ENCODE measurements around the gene ARHGEF28. TPM values are rescaled to one million over a fixed set of nuclear protein-coding genes. Genes with fewer than 3 reads are reported as not detected.
A peak's percentile ranks its signal among the peaks of the same experiment; 100 is the strongest.

Gene ARHGEF28
- total RNA-seq, 1 donor from 2014 or later: 37.4 TPM

GRCh38 chr5:73796164-73797131 is 170.5 kb downstream of the ARHGEF28 start:
- DNase-seq (ENCODE audit: low read depth) (peak; percentile 96), FAIRE-seq (no peak)
- no peaks in the 10 kb centered on the region for H3K27me3 ChIP-seq (ENCODE audit: control insufficient read depth, insufficient read depth, low read length)
- H3K36me3 ChIP-seq (ENCODE audit: control insufficient read depth, insufficient read depth, low read length): no peaks in the 10 kb centered on the region
- H3K4me3 ChIP-seq (ENCODE audit: low read depth, low read length): no peak overlapping the region
- no peak for TF ChIP-seq CTCF (IDR thresholded peaks at IDR 0.05; ENCODE audit: insufficient read depth, low read length, severe bottlenecking)

GRCh38 chr5:73797132-73797510 is 171.1 kb downstream of the ARHGEF28 start:
- FAIRE-seq (no peak), DNase-seq (ENCODE audit: low read depth) (no peak)
- TF ChIP-seq CTCF (IDR thresholded peaks at IDR 0.05; ENCODE audit: insufficient read depth, low read length, severe bottlenecking): no peak
- Histone ChIP-seq H3K36me3 (ENCODE audit: control insufficient read depth, insufficient read depth, low read length) (no peaks in the 10 kb centered on the region), H3K27me3 (ENCODE audit: control insufficient read depth, insufficient read depth, low read length) (no peaks in the 10 kb centered on the region), H3K4me3 (ENCODE audit: low read depth, low read length) (no peak overlapping the region)

- FAIRE-seq: no peak
- DNase-seq (ENCODE audit: low read depth): peak; percentile 42
- Histone ChIP-seq H3K27me3 (ENCODE audit: control insufficient read depth, insufficient read depth, low read length) (no peaks in the 10 kb centered on the region), H3K4me3 (ENCODE audit: low read depth, low read length) (no peak overlapping the region), H3K36me3 (ENCODE audit: control insufficient read depth, insufficient read depth, low read length) (no peaks in the 10 kb centered on the region)
- no peak for TF ChIP-seq CTCF (IDR thresholded peaks at IDR 0.05; ENCODE audit: insufficient read depth, low read length, severe bottlenecking)
Observed at GRCh38 chr5:73799401-73799972, 173.5 kb downstream of the ARHGEF28 start.

- Histone ChIP-seq H3K4me3 (ENCODE audit: low read depth, low read length) (no peak overlapping the region), H3K27me3 (ENCODE audit: control insufficient read depth, insufficient read depth, low read length) (no peaks in the 10 kb centered on the region), H3K36me3 (ENCODE audit: control insufficient read depth, insufficient read depth, low read length) (no peaks in the 10 kb centered on the region)
- no peak for TF ChIP-seq CTCF (IDR thresholded peaks at IDR 0.05; ENCODE audit: insufficient read depth, low read length, severe bottlenecking)
- FAIRE-seq (no peak), DNase-seq (ENCODE audit: low read depth) (no peak)
Observed at GRCh38 chr5:73801686-73802085, 175.7 kb downstream of the ARHGEF28 start.

GRCh38 chr5:73805449-73805848 is 179.5 kb downstream of the ARHGEF28 start:
- TF ChIP-seq CTCF (IDR thresholded peaks at IDR 0.05; ENCODE audit: insufficient read depth, low read length, severe bottlenecking): no peak
- DNase-seq (ENCODE audit: low read depth) (no peak), FAIRE-seq (no peak)
- H3K27me3 ChIP-seq (ENCODE audit: control insufficient read depth, insufficient read depth, low read length): no peaks in the 10 kb centered on the region
- H3K4me3 ChIP-seq (ENCODE audit: low read depth, low read length): no peak overlapping the region
- no peaks in the 10 kb centered on the region for H3K36me3 ChIP-seq (ENCODE audit: control insufficient read depth, insufficient read depth, low read length)

Measured in bronchial epithelial cell (primary cell).